ENCODE results near the gene NME9. TPM values are rescaled to one million over a fixed set of nuclear protein-coding genes. Genes with fewer than 3 reads are reported as not detected.

Gene NME9
- total RNA-seq, 1 donor from 2014 or later, result 2.4 TPM

- H3K36me3 Mint-ChIP-seq (ENCODE audit: insufficient read depth), result peaks cover 8% of the 10 kb centered on the region
- no peaks in the 10 kb centered on the region for H3K4me1 Mint-ChIP-seq (ENCODE audit: low read depth)
- TF ChIP-seq, protein P1, sequence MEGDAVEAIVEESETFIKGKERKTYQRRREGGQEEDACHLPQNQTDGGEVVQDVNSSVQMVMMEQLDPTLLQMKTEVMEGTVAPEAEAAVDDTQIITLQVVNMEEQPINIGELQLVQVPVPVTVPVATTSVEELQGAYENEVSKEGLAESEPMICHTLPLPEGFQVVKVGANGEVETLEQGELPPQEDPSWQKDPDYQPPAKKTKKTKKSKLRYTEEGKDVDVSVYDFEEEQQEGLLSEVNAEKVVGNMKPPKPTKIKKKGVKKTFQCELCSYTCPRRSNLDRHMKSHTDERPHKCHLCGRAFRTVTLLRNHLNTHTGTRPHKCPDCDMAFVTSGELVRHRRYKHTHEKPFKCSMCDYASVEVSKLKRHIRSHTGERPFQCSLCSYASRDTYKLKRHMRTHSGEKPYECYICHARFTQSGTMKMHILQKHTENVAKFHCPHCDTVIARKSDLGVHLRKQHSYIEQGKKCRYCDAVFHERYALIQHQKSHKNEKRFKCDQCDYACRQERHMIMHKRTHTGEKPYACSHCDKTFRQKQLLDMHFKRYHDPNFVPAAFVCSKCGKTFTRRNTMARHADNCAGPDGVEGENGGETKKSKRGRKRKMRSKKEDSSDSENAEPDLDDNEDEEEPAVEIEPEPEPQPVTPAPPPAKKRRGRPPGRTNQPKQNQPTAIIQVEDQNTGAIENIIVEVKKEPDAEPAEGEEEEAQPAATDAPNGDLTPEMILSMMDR (IDR thresholded peaks at IDR 0.05; ENCODE audit: unreplicated experiment), result no peak
- no peak overlapping the region for H3K27ac Mint-ChIP-seq
- no peaks in the 10 kb centered on the region for H3K9me3 Mint-ChIP-seq (ENCODE audit: low read depth)
- H3K4me3 Mint-ChIP-seq (ENCODE audit: low read depth), result no peak overlapping the region
- DNase-seq (ENCODE audit: low spot score, unreplicated experiment), result no peak
- H3K27me3 Mint-ChIP-seq, result no peaks in the 10 kb centered on the region
These were observed 31.8 kb downstream of the NME9 start for GRCh38 chr3:138297876-138298275.

DNA sequence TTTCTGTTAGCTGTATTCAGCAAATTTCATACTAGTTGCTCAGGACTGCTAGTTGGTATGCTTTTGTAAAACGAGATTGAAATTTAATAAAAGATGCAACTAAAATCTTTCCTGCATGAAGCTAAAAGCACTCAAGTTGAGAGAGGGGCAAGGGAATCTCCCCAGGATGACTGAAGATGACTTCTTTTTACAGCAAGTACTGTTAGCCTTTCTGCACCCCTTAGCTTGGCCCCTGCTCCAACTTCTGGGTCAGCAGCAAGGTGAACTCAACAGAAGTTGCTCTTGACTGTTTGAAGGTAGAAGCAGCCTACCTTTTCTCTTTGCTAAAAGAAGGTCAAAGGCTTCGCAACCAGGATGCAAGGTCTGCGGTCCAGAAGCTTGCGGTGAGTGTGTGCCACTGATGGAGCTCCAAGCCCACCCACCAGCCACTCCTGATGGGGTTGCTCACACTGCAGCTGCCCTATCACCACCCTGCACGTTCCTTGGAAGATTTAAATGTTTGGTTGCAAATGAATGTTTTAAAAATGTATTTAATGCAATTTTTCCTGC lies 32.5 kb downstream of the NME9 start:
- H3K27me3 Mint-ChIP-seq, result no peaks in the 10 kb centered on the region
- H3K4me1 Mint-ChIP-seq (ENCODE audit: low read depth), result no peaks in the 10 kb centered on the region
- DNase-seq (ENCODE audit: low spot score, unreplicated experiment), result no peak
- H3K36me3 Mint-ChIP-seq (ENCODE audit: insufficient read depth), result peaks cover 13% of the 10 kb centered on the region
- H3K9me3 Mint-ChIP-seq (ENCODE audit: low read depth), result no peaks in the 10 kb centered on the region
- no peak overlapping the region for H3K27ac Mint-ChIP-seq
- TF ChIP-seq, protein P1 (IDR thresholded peaks at IDR 0.05; ENCODE audit: unreplicated experiment), result no peak
- no peak overlapping the region for H3K4me3 Mint-ChIP-seq (ENCODE audit: low read depth)

DNA sequence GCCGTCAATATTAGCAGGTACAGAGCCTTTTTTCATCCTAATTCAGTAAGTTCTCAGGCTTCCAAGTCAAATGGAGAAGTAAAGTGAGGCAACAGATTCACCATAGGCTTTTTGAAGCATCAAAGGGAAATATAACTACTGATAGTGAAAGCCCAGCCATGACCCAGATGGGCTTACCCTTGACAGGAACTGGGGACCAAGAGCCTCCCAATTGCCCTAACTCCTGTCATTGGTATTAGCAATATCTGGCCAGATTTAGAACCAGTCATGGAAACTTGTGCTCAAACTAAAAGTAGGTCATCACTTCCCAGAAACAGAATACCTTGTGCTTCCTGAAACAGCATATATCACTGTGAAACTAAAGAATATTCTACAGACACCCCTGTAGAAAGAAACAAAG lies 33.0 kb downstream of the NME9 start:
- TF ChIP-seq, protein P1 (IDR thresholded peaks at IDR 0.05; ENCODE audit: unreplicated experiment), result no peak
- Mint-ChIP-seq H3K27me3 (no peaks in the 10 kb centered on the region), H3K4me1 (ENCODE audit: low read depth) (no peaks in the 10 kb centered on the region), H3K4me3 (ENCODE audit: low read depth) (no peak overlapping the region), H3K36me3 (ENCODE audit: insufficient read depth) (peaks cover 13% of the 10 kb centered on the region), H3K27ac (no peak overlapping the region), H3K9me3 (ENCODE audit: low read depth) (no peaks in the 10 kb centered on the region)
- DNase-seq (ENCODE audit: low spot score, unreplicated experiment), result no peak

GRCh38 chr3:138289701-138290100 lies 40.0 kb downstream of the NME9 start:
- H3K4me1 Mint-ChIP-seq (ENCODE audit: low read depth), result no peaks in the 10 kb centered on the region
- no peaks in the 10 kb centered on the region for H3K9me3 Mint-ChIP-seq (ENCODE audit: low read depth)
- TF ChIP-seq, protein P1 (IDR thresholded peaks at IDR 0.05; ENCODE audit: unreplicated experiment), result no peak
- no peaks in the 10 kb centered on the region for H3K27me3 Mint-ChIP-seq
- H3K4me3 Mint-ChIP-seq (ENCODE audit: low read depth), result no peak overlapping the region
- DNase-seq (ENCODE audit: low spot score, unreplicated experiment), result no peak
- peaks cover 23% of the 10 kb centered on the region for H3K36me3 Mint-ChIP-seq (ENCODE audit: insufficient read depth)
- H3K27ac Mint-ChIP-seq, result no peak overlapping the region

DNA sequence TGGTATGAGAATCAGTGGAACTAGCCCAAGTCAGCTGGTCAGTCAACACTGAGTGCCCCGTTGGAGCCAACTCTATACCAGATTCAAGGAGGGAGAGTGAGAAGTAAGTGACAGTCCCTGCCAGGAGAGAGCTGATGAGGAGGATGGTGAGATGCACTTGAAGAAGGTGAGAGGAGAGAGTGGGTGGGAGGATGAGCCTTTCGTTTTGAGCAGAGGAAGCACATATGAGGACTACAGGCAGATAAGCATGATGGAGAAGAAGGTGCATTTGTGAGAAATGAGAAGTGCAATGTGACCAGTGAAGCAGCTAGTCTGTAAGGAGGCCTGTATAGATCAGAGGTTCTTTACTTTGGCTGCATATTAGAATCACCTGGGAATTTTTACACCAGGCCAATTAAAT lies 40.4 kb downstream of the NME9 start:
- Mint-ChIP-seq H3K4me1 (ENCODE audit: low read depth) (no peaks in the 10 kb centered on the region), H3K4me3 (ENCODE audit: low read depth) (no peak overlapping the region), H3K9me3 (ENCODE audit: low read depth) (no peaks in the 10 kb centered on the region), H3K27ac (no peak overlapping the region), H3K27me3 (no peaks in the 10 kb centered on the region), H3K36me3 (ENCODE audit: insufficient read depth) (peaks cover 23% of the 10 kb centered on the region)
- no peak for DNase-seq (ENCODE audit: low spot score, unreplicated experiment)
- TF ChIP-seq, protein P1 (IDR thresholded peaks at IDR 0.05; ENCODE audit: unreplicated experiment), result no peak

Measured in progenitor cell of endocrine pancreas (in vitro differentiated cells).